IPS-NIHi7 (cell line): ENCODE results near the gene IHH.

Experiments
- DNase-seq: peaks from one replicate; pipeline ENCODE4 v3.0.0; 2012; ENCODE audit warnings: mixed read lengths; ENCODE audit errors: extremely low spot score

The IHH gene

GRCh38 chr2:219060821-219061791 lies at the start of gene IHH:
Gene IHH (minus strand): TSS chr2:219060921. CDS start chr2:219060467, 454 bp downstream.
- peak; percentile 63 for DNase-seq

- peak; percentile 66 for DNase-seq
Measured at GRCh38 chr2:219109471-219109870, 48.8 kb upstream of the IHH start.

- no peak for DNase-seq
Measured at GRCh38 chr2:219107758-219108157, 47.0 kb upstream of the IHH start.

GRCh38 chr2:219106251-219106650 lies 45.5 kb upstream of the IHH start:
- DNase-seq, result no peak

- peak; percentile 80 for DNase-seq
Measured at GRCh38 chr2:219104107-219105035, 43.6 kb upstream of the IHH start.

GRCh38 chr2:219099329-219099728 lies 38.6 kb upstream of the IHH start:
- DNase-seq, result no peak

GRCh38 chr2:219095406-219095935 lies 34.8 kb upstream of the IHH start:
- DNase-seq, result no peak

- no peak for DNase-seq
Measured at GRCh38 chr2:219094171-219094570, 33.5 kb upstream of the IHH start.

GRCh38 chr2:219090436-219091299 lies 29.9 kb upstream of the IHH start:
- no peak for DNase-seq

- no peak for DNase-seq
Measured at GRCh38 chr2:219089330-219089729, 28.6 kb upstream of the IHH start.

- no peak for DNase-seq
Measured at GRCh38 chr2:219087848-219088247, 27.1 kb upstream of the IHH start.

GRCh38 chr2:219087361-219087760 lies 26.6 kb upstream of the IHH start:
- no peak for DNase-seq

- no peak for DNase-seq
Measured at GRCh38 chr2:219086196-219086595, 25.5 kb upstream of the IHH start.

GRCh38 chr2:219084791-219085190 lies 24.1 kb upstream of the IHH start:
- DNase-seq, result no peak

- no peak for DNase-seq
Measured at GRCh38 chr2:219082332-219082958, 21.7 kb upstream of the IHH start.

- no peak for DNase-seq
Measured at GRCh38 chr2:219081701-219082331, 21.1 kb upstream of the IHH start.

- DNase-seq, result peak; percentile 38
Measured at GRCh38 chr2:219081096-219081495, 20.4 kb upstream of the IHH start.

GRCh38 chr2:219079417-219079816 lies 18.7 kb upstream of the IHH start:
- DNase-seq, result no peak

- no peak for DNase-seq
Measured at GRCh38 chr2:219078951-219079350, 18.2 kb upstream of the IHH start.

- no peak for DNase-seq
Measured at GRCh38 chr2:219078126-219078525, 17.4 kb upstream of the IHH start.
